HCT116 (cell line): Measurements from ENCODE around the gene FAM120A. TPM values are rescaled to one million over a fixed set of nuclear protein-coding genes. Genes with fewer than 3 reads are reported as not detected.

Source experiments
- ATAC-seq: fragments of 200-7000 bp; cut with Tn5 transposase; 2 replicates; pipeline ENCODE4 v1.9.1; 2020; ENCODE audit warnings: mild to moderate bottlenecking, moderate library complexity
- BruUV-seq: library from RNA; stranded (reverse); fragments of 400-500 nt; replicated peaks from 2 replicates; lab custom pipeline; 2021; lab: Mats Ljungman, UMichigan
- CTCF ChIA-PET: fragments of 300-600 bp; sonication (Branson Sonifier 250); formaldehyde crosslinking; loops from one replicate; lab custom pipeline; 2021; ENCODE audit warnings: antibody characterized with exemption; lab: Charles Lee
- POLR2A ChIA-PET: fragments of 300-600, 350-600 bp; sonication (Branson Sonifier 250); formaldehyde crosslinking; loops from one replicate; lab custom pipeline; 2021; ENCODE audit warnings: antibody characterized with exemption; lab: Charles Lee
- RAD21 ChIA-PET, 2 experiments: fragments of 300-600 bp; sonication (Branson Sonifier 250); formaldehyde crosslinking; loops; one replicate each; lab custom pipeline; 2023; ENCODE audit warnings: low total read pairs in 2 of 2; ENCODE audit not compliant: uncharacterized antibody in 2 of 2, unreplicated experiment in 2 of 2, low non-redundant PET in 1 of 2; lab: Charles Lee
- DNase-seq: peaks from one replicate; pipeline ENCODE4 v3.0.0-alpha.2; 2010; ENCODE audit warnings: low read depth, low spot score
- H2AFZ ChIP-seq: fragments of 200-600 bp; shearing (Covaris generic), sonication (generic); 2 replicates; pipeline ENCODE4 v1.6.1; 2017; ENCODE audit warnings: low read depth, mixed run types, mixed read lengths, antibody characterized with exemption, low read length; ENCODE audit not compliant: poor library complexity, severe bottlenecking
- H3K27ac ChIP-seq: 2 replicates; pipeline ENCODE4 v1.5.1; 2012; ENCODE audit warnings: low read depth, low read length
- H3K27me3 ChIP-seq: fragments of 200-600 bp; sonication (generic); 2 replicates; pipeline ENCODE4 v1.6.1; 2016; ENCODE audit warnings: mixed run types, low read length, mixed read lengths; ENCODE audit not compliant: insufficient read depth
- H3K36me3 ChIP-seq, 2 experiments: fragments of 200-500 bp in 1 of 2; fragments of 200-600 bp in 1 of 2; sonication (Bioruptor generic) in 1 of 2; sonication (generic) in 1 of 2; 2 replicates each; pipeline versions ENCODE4 v1.5.1 to v1.6.1; 2014 to 2016; ENCODE audit warnings: low read length in 2 of 2, inconsistent platforms in 1 of 2, mixed read lengths in 1 of 2, mixed run types in 1 of 2; ENCODE audit not compliant: insufficient read depth in 2 of 2, control insufficient read depth in 1 of 2
- H3K4me1 ChIP-seq, 2 experiments: fragments of 200-600 bp in 1 of 2; sonication (generic) in 1 of 2; 2 replicates each; pipeline versions ENCODE4 v1.5.1 to v1.6.1; 2012 to 2017; ENCODE audit warnings: low read length in 2 of 2, inconsistent platforms in 1 of 2, mild to moderate bottlenecking in 1 of 2, mixed read lengths in 1 of 2, mixed run types in 1 of 2, moderate library complexity in 1 of 2; ENCODE audit not compliant: insufficient read depth in 2 of 2, control insufficient read depth in 1 of 2
- H3K4me2 ChIP-seq: fragments of 200-600 bp; sonication (generic); 2 replicates; pipeline ENCODE4 v1.6.1; 2017; ENCODE audit warnings: mixed run types, low read length, mixed read lengths
- H3K4me3 ChIP-seq, 2 experiments: fragments of 200-600 bp in 1 of 2; sonication (generic) in 1 of 2; replicated peaks in 1 of 2; 2 replicates each; pipeline ENCODE4 v1.5.1; 2011 to 2016; ENCODE audit warnings: low read length in 2 of 2, control low read depth in 1 of 2, low read depth in 1 of 2, mild to moderate bottlenecking in 1 of 2, mixed read lengths in 1 of 2, mixed run types in 1 of 2
- H3K79me2 ChIP-seq: fragments of 200-600 bp; sonication (generic); 2 replicates; pipeline ENCODE4 v1.6.1; 2017; ENCODE audit warnings: mild to moderate bottlenecking, mixed run types, low read length, moderate library complexity, mixed read lengths; ENCODE audit not compliant: insufficient read depth
- H3K9ac ChIP-seq: fragments of 200-600 bp; sonication (generic); 2 replicates; pipeline ENCODE4 v1.6.1; 2016; ENCODE audit warnings: low read length, mixed read lengths
- H3K9me2 ChIP-seq: fragments of 200-600 bp; sonication (generic), shearing (Covaris generic); 2 replicates; pipeline ENCODE4 v1.6.1; 2017; ENCODE audit warnings: mixed run types, mild to moderate bottlenecking, moderate library complexity; ENCODE audit not compliant: insufficient read depth
- H3K9me3 ChIP-seq, 2 experiments: fragments of 200-500 bp in 1 of 2; fragments of 200-600 bp in 1 of 2; sonication (Bioruptor generic) in 1 of 2; sonication (generic) in 1 of 2; 2 replicates each; pipeline ENCODE4 v1.6.1; 2014 to 2017; ENCODE audit warnings: low read length in 2 of 2, mixed read lengths in 2 of 2, inconsistent platforms in 1 of 2, low read depth in 1 of 2, mild to moderate bottlenecking in 1 of 2, mixed run types in 1 of 2, moderate library complexity in 1 of 2; ENCODE audit not compliant: control insufficient read depth in 1 of 2, insufficient read depth in 1 of 2
- H4K20me1 ChIP-seq: fragments of 200-600 bp; sonication (generic), shearing (Covaris generic); 2 replicates; pipeline ENCODE4 v1.6.1; 2017; ENCODE audit warnings: mixed run types, mild to moderate bottlenecking, moderate library complexity; ENCODE audit not compliant: insufficient read depth
- ATF3 ChIP-seq: IDR thresholded peaks from 2 replicates; pipeline ENCODE4 v1.6.1; 2012
- EGR1 ChIP-seq: IDR thresholded peaks from 2 replicates; pipeline ENCODE4 v1.6.1; 2012; ENCODE audit warnings: low read depth
- EZH2 ChIP-seq: fragments of 200-600 bp; sonication (generic); IDR thresholded peaks from 2 replicates; pipeline ENCODE4 v1.6.1; 2017; ENCODE audit warnings: antibody characterized with exemption, mixed run types
- EZH2phosphoT487 ChIP-seq: fragments of 200-600 bp; IDR thresholded peaks from 2 replicates; pipeline ENCODE4 v1.6.1; 2018; ENCODE audit warnings: antibody characterized with exemption, borderline replicate concordance
- FOSL1 ChIP-seq: IDR thresholded peaks from 2 replicates; pipeline ENCODE4 v1.6.1; 2012; ENCODE audit warnings: low read depth
- POLR2A ChIP-seq: IDR thresholded peaks from 2 replicates; pipeline ENCODE4 v1.7.0; 2011; ENCODE audit warnings: borderline replicate concordance; ENCODE audit not compliant: insufficient read depth, insufficient read length; ENCODE audit errors: extremely low read depth
- REST ChIP-seq: IDR thresholded peaks from 2 replicates; pipeline ENCODE4 v1.6.1; 2012; ENCODE audit warnings: low read depth
- SIN3A ChIP-seq: IDR thresholded peaks from 2 replicates; pipeline ENCODE4 v1.6.1; 2012; ENCODE audit warnings: low read depth
- TCF7L2 ChIP-seq: IDR thresholded peaks from 2 replicates; pipeline ENCODE4 v1.7.0; 2011; ENCODE audit warnings: borderline replicate concordance, inconsistent platforms; ENCODE audit not compliant: insufficient read depth, insufficient read length; ENCODE audit errors: extremely low read depth
- ZBTB33 ChIP-seq: IDR thresholded peaks from 2 replicates; pipeline ENCODE4 v1.6.1; 2011; ENCODE audit warnings: mild to moderate bottlenecking, low read length, moderate library complexity; ENCODE audit not compliant: insufficient replicate concordance; ENCODE audit errors: extremely low read depth
- ZFX ChIP-seq: fragments of 450-650 bp; IDR thresholded peaks from 2 replicates; pipeline ENCODE4 v1.6.1; 2017
- ZNF274 ChIP-seq: fragments of 200-500 bp; sonication (Bioruptor generic); IDR thresholded peaks from 2 replicates; pipeline ENCODE4 v1.6.1; 2014; ENCODE audit warnings: mild to moderate bottlenecking, low read depth, low read length, inconsistent platforms
- intact Hi-C: fragments of 100-400 bp; cut with micrococcal nuclease; formaldehyde crosslinking; loops from 2 replicates; pipeline ENCODE4 v1.10.0; 2022
- microRNA-seq: library from miRNA; unstranded; fragments of <30 nt; microRNA quantifications from one replicate; pipeline ENCODE4, GENCODE V29; 2016; ENCODE audit warnings: borderline number of aligned reads
- total RNA-seq: library from RNA; stranded (reverse); gene quantifications from one replicate; pipeline ENCODE4 v1.2.1, GENCODE V29; 2021; ENCODE audit not compliant: unreplicated experiment

FAM120A gene
- total RNA-seq, 1 experiment from 2014 or later: 122 TPM

DNA sequence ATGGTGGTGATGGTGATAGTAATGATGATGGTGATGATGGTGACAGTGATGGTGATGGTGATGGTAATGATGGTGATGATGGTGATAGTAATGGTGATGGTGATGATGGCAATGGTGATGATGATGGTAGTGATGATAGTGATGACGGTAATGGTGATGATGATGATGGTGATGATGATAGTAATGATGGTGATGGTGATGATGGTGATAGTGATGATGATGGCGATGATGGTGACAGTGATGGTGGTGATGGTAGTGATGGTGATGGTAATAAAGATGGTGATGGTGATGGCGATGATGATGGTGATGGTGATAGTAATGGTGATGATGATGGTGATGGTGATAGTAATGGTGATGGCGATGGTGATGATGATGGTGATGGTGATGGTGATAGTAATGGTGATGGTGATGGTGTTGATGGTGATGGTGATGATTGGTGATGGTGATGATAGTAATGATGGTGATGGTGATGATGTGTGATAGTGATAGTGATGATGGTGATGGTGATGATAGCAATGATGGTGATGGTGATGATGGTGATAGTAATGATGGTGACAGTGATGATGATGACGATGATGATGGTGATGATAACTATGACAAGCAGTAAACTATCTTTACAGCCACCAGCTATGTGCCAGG lies 163.5 kb downstream of the FAM120A start:
- DNase-seq: no peak
- no peaks in the 10 kb centered on the region; the same call in 1 of the 2 replicates for H3K79me2 ChIP-seq
- no peak overlapping the region for H2AFZ ChIP-seq
- H3K4me1 ChIP-seq: no peaks in the 10 kb centered on the region
- no peak overlapping the region for H3K4me2 ChIP-seq
- TF ChIP-seq TCF7L2: no peak
- no peak for TF ChIP-seq EZH2phosphoT487
- no peak for TF ChIP-seq FOSL1
- no peak for TF ChIP-seq SIN3A
- TF ChIP-seq REST: no peak
- no peak for TF ChIP-seq EGR1
- TF ChIP-seq EZH2: no peak
- TF ChIP-seq ZFX: no peak
- TF ChIP-seq POLR2A: no peak
- no peak for TF ChIP-seq ATF3
- TF ChIP-seq ZNF274: no peak
- TF ChIP-seq ZBTB33: no peak
- POLR2A ChIA-PET: no interaction called here
- no peak overlapping the region for H3K4me3 ChIP-seq
- no peaks in the 10 kb centered on the region for H3K36me3 ChIP-seq
- no peak overlapping the region for H3K9ac ChIP-seq
- no peaks in the 10 kb centered on the region for H3K27me3 ChIP-seq
- BruUV-seq: no TSS peak
- no peak for ATAC-seq
- no peak overlapping the region for H3K27ac ChIP-seq
- 0 out of 4 replicates have a peak, but pooled peaks cover 0 to 2% of the 10 kb centered on the region in 2 experiments for H3K9me3 ChIP-seq
- CTCF ChIA-PET: no interaction called here
- RAD21 ChIA-PET: no interaction called here
- no peaks in the 10 kb centered on the region for H4K20me1 ChIP-seq
- intact Hi-C loops: no loop called here
- no peaks in the 10 kb centered on the region for H3K9me2 ChIP-seq

Small RNA genes lying within 50 kb of the gene (microRNA-seq; reads per million reads assigned to microRNA genes)
- gene MIR548AU: not detected

Other genes starting within 250 kb of the FAM120A start
- gene FAM120AOS, start 1.9 kb downstream of the FAM120A start, total RNA-seq: 31.2 TPM
- gene PHF2, start 124.9 kb downstream of the FAM120A start, total RNA-seq: 20.6 TPM